GM10266 (cell line): ENCODE data around the gene TMEM252.

Source experiments
- DNase-seq: peaks from one replicate; pipeline ENCODE4 v3.0.0; 2012; ENCODE audit errors: extremely low spot score
- TF ChIP-seq, protein P1 (sequence below): IDR thresholded peaks from 2 replicates; pipeline ENCODE4 v1.5.1; 2012; ENCODE audit warnings: mild to moderate bottlenecking, low read depth; ENCODE audit not compliant: control insufficient read depth, insufficient read depth; ENCODE audit errors: missing control alignments

The TMEM252 gene

GRCh38 chr9:68523367-68523936 lies 17.2 kb downstream of the TMEM252 start:
- no peak for DNase-seq
- TF ChIP-seq, protein P1, sequence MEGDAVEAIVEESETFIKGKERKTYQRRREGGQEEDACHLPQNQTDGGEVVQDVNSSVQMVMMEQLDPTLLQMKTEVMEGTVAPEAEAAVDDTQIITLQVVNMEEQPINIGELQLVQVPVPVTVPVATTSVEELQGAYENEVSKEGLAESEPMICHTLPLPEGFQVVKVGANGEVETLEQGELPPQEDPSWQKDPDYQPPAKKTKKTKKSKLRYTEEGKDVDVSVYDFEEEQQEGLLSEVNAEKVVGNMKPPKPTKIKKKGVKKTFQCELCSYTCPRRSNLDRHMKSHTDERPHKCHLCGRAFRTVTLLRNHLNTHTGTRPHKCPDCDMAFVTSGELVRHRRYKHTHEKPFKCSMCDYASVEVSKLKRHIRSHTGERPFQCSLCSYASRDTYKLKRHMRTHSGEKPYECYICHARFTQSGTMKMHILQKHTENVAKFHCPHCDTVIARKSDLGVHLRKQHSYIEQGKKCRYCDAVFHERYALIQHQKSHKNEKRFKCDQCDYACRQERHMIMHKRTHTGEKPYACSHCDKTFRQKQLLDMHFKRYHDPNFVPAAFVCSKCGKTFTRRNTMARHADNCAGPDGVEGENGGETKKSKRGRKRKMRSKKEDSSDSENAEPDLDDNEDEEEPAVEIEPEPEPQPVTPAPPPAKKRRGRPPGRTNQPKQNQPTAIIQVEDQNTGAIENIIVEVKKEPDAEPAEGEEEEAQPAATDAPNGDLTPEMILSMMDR, result no peak

GRCh38 chr9:68522954-68523353 lies 17.7 kb downstream of the TMEM252 start:
- no peak for DNase-seq
- TF ChIP-seq, protein P1, result no peak

GRCh38 chr9:68522131-68522530 lies 18.6 kb downstream of the TMEM252 start:
- DNase-seq, result no peak
- TF ChIP-seq, protein P1, result no peak

DNA sequence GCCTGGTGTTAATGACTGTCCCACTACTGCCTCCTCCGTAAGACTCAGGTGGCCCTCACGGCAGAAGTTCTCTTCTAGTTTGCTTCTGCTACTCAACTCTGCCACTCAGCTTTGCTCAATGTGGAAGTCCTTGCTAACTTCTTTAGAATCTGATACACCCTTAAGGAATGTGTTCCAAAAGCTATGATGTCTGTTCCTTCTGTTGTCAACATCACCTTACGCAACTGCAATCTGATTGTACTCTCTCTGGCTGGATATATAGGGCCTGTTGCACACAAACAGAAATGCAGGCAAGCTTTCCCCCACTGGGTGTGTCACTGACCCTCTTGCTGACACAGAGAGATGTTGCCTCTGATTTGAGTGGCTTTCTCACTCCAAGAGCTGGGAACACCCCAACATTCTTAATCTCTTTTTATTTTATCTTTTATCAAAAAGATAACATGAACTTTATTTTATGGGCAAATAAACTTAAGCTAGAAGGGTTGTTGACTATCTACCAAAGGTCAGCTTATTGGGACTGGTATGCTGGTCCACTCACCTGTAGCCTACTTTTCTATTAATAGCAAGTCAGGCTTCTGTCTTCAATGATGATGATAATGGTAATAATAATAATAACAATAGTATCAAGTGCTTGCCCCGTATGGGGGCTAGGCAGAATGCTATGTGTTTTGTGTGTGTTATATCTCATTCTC lies 25.2 kb downstream of the TMEM252 start:
- TF ChIP-seq, protein P1, result no peak
- DNase-seq, result no peak

DNA sequence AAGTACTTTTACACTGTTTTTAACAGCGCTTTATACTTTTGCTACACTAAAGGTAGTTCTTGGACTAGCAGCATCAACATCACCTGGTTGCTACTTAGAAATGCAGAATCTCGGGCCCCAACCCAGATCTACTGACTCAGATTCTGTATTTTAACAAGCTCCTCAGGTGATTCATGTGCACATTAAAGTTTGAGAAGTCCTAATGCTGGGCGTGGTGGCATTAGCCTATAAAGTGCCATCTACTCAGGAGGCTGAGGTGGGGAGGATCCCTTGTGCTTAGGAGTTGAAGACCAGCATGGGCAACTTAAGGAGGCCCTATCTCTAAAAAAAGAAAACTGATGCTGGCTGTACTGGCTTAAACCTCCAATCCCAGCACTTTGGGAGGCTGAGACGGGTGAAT lies 26.7 kb downstream of the TMEM252 start:
- DNase-seq, result no peak
- TF ChIP-seq, protein P1, result no peak

- DNase-seq, result no peak
- TF ChIP-seq, protein P1, result no peak
These were observed 27.3 kb downstream of the TMEM252 start for GRCh38 chr9:68513385-68513784.

GRCh38 chr9:68509689-68510088 lies 31.0 kb downstream of the TMEM252 start:
- no peak for DNase-seq
- TF ChIP-seq, protein P1, result no peak
